HG03521 (cell line): ENCODE data around the gene CXCR1.
"Not testable (repeated sequence)": the region's sequence is repeated elsewhere in the genome, so short reads cannot be mapped to it uniquely, and the experiment has no call there.

ENCODE experiments used
- ATAC-seq: cut with Tn5 transposase; IDR thresholded peaks from one replicate; pipeline ENCODE4 v1.9.1; 2021; ENCODE audit warnings: mild to moderate bottlenecking, moderate library complexity; ENCODE audit not compliant: unreplicated experiment

Gene CXCR1

GRCh38 chr2:218162814-218163213, 3.9 kb downstream of the CXCR1 start:
- no peak for ATAC-seq

GRCh38 chr2:218161644-218162043, 5.1 kb downstream of the CXCR1 start:
- no peak for ATAC-seq

- no peak for ATAC-seq
Observed at GRCh38 chr2:218155953-218156479, 10.7 kb downstream of the CXCR1 start.

GRCh38 chr2:218152777-218153176, 14.0 kb downstream of the CXCR1 start:
- ATAC-seq, result no peak

- no peak for ATAC-seq
Observed at GRCh38 chr2:218152172-218152571, 14.6 kb downstream of the CXCR1 start.

- no peak for ATAC-seq
Observed at GRCh38 chr2:218149848-218150440, 16.8 kb downstream of the CXCR1 start.

GRCh38 chr2:218149098-218149497, 17.7 kb downstream of the CXCR1 start:
- no peak for ATAC-seq

GRCh38 chr2:218146056-218146455, 20.7 kb downstream of the CXCR1 start:
- ATAC-seq, result no peak

GRCh38 chr2:218145124-218145523, 21.6 kb downstream of the CXCR1 start:
- no peak for ATAC-seq

- ATAC-seq, result no peak
Observed at GRCh38 chr2:218138047-218138446, 28.7 kb downstream of the CXCR1 start.

- ATAC-seq, result no peak
Observed at GRCh38 chr2:218137514-218137913, 29.2 kb downstream of the CXCR1 start.

GRCh38 chr2:218130822-218131221, 35.9 kb downstream of the CXCR1 start:
- ATAC-seq, result no peak

GRCh38 chr2:218130377-218130776, 36.4 kb downstream of the CXCR1 start:
- no peak for ATAC-seq

- ATAC-seq, result no peak
Observed at GRCh38 chr2:218129458-218130135, 37.2 kb downstream of the CXCR1 start.

GRCh38 chr2:218128781-218129457, 37.8 kb downstream of the CXCR1 start:
- no peak for ATAC-seq

- ATAC-seq, result no peak
Observed at GRCh38 chr2:218127929-218128455, 38.8 kb downstream of the CXCR1 start.

GRCh38 chr2:218125626-218126080, 41.1 kb downstream of the CXCR1 start, which contains the start of gene CXCR2:
Gene CXCR2, plus strand, starts transcription at chr2:218126028. Its CDS starts 8,774 bp downstream, at chr2:218134802.
- ATAC-seq, result no peak

GRCh38 chr2:218125095-218125494, 41.7 kb downstream of the CXCR1 start:
- ATAC-seq, result no peak

GRCh38 chr2:218123986-218124385, 42.8 kb downstream of the CXCR1 start:
- ATAC-seq, result no peak

GRCh38 chr2:218122286-218122685, 44.5 kb downstream of the CXCR1 start:
- not testable (repeated sequence) for ATAC-seq

GRCh38 chr2:218121789-218122188, 45.0 kb downstream of the CXCR1 start:
- not testable (repeated sequence) for ATAC-seq
